CD14-positive monocyte (primary cell): ENCODE results near the gene STEAP4. TPM values are rescaled to one million over a fixed set of nuclear protein-coding genes. Genes with fewer than 3 reads are reported as not detected.

Source experiments
- DNase-seq, 3 donors: peaks; one replicate each; pipeline ENCODE4 v3.0.0-alpha.2; 2011 to 2022
- H2AFZ ChIP-seq: 2 replicates; pipeline ENCODE4 v1.6.0; 2012; ENCODE audit warnings: mild to moderate bottlenecking, low read depth, low read length, inconsistent platforms; ENCODE audit not compliant: insufficient read depth, poor library complexity, severe bottlenecking
- H3K27ac ChIP-seq, 2 donors: 1 replicate in 1 of 2; 2 replicates in 1 of 2; pipeline ENCODE4 v1.5.1; 2012 to 2013; ENCODE audit warnings: low read length in 2 of 2, control low read depth in 1 of 2, inconsistent platforms in 1 of 2, low read depth in 1 of 2, mild to moderate bottlenecking in 1 of 2
- H3K27me3 ChIP-seq, 2 donors: one replicate each; pipeline versions ENCODE4 v1.6.0 to v1.6.1; 2011 to 2013; ENCODE audit warnings: low read length in 2 of 2; ENCODE audit not compliant: control insufficient read depth in 2 of 2, insufficient read depth in 2 of 2
- H3K36me3 ChIP-seq, 2 donors: replicated peaks in 1 of 2; 1 replicate in 1 of 2; 2 replicates in 1 of 2; pipeline versions ENCODE4 v1.5.1 to v1.6.1; 2012 to 2013; ENCODE audit warnings: low read length in 2 of 2, control low read depth in 1 of 2, inconsistent platforms in 1 of 2, mild to moderate bottlenecking in 1 of 2; ENCODE audit not compliant: insufficient read depth in 2 of 2, control insufficient read depth in 1 of 2
- H3K4me1 ChIP-seq, 2 donors: 1 replicate in 1 of 2; 2 replicates in 1 of 2; pipeline versions ENCODE4 v1.5.1 to v1.6.1; 2012 to 2013; ENCODE audit warnings: low read length in 2 of 2, control low read depth in 1 of 2, inconsistent platforms in 1 of 2, mild to moderate bottlenecking in 1 of 2, moderate library complexity in 1 of 2; ENCODE audit not compliant: insufficient read depth in 2 of 2, control insufficient read depth in 1 of 2
- H3K4me2 ChIP-seq: replicated peaks from 2 replicates; pipeline ENCODE3; 2012; ENCODE audit warnings: low read length, moderate library complexity, mild to moderate bottlenecking; ENCODE audit not compliant: poor library complexity, severe bottlenecking; ENCODE audit errors: extremely low read depth
- H3K4me3 ChIP-seq, 3 experiments: fragments of 200-600 bp in 1 of 3; sonication (generic) in 1 of 3; replicated peaks in 1 of 3; 1 replicate in 2 of 3; 2 replicates in 1 of 3; pipeline ENCODE4 v1.5.1; 2011 to 2013; ENCODE audit warnings: low read length in 3 of 3, mild to moderate bottlenecking in 3 of 3, control low read depth in 2 of 3, low read depth in 2 of 3, inconsistent platforms in 1 of 3, moderate library complexity in 1 of 3
- H3K79me2 ChIP-seq: 2 replicates; pipeline ENCODE4 v1.6.0; 2012; ENCODE audit warnings: mild to moderate bottlenecking, control low read depth, inconsistent platforms, low read length, moderate library complexity; ENCODE audit not compliant: insufficient read depth
- H3K9ac ChIP-seq: 2 replicates; pipeline ENCODE4 v1.6.0; 2017; ENCODE audit warnings: low read length, mild to moderate bottlenecking; ENCODE audit not compliant: insufficient read depth, poor library complexity, severe bottlenecking
- H3K9me3 ChIP-seq, 2 donors: replicated peaks in 1 of 2; 1 replicate in 1 of 2; 2 replicates in 1 of 2; pipeline versions ENCODE4 v1.5.1 to v1.6.1; 2012 to 2013; ENCODE audit warnings: low read length in 2 of 2, control low read depth in 1 of 2; ENCODE audit not compliant: control insufficient read depth in 1 of 2, insufficient read depth in 1 of 2
- H4K20me1 ChIP-seq: 2 replicates; pipeline ENCODE4 v1.6.0; 2012; ENCODE audit warnings: mild to moderate bottlenecking, low read length, control low read depth, moderate library complexity; ENCODE audit not compliant: insufficient read depth
- H3K27ac Mint-ChIP-seq, 7 donors: one replicate each; pipeline ENCODE4 v1.8.0; 2020; ENCODE audit warnings: mild to moderate bottlenecking in 7 of 7, mixed read lengths in 7 of 7, moderate library complexity in 6 of 7, inconsistent platforms in 2 of 7
- H3K27me3 Mint-ChIP-seq, 3 donors: one replicate each; pipeline ENCODE4 v1.8.0; 2021 to 2022; ENCODE audit warnings: low read depth in 3 of 3, mild to moderate bottlenecking in 3 of 3, mixed read lengths in 3 of 3, moderate library complexity in 3 of 3, inconsistent platforms in 1 of 3
- H3K36me3 Mint-ChIP-seq, 2 donors: one replicate each; pipeline ENCODE4 v1.8.0; 2020; ENCODE audit warnings: mixed read lengths in 2 of 2, inconsistent platforms in 1 of 2, mild to moderate bottlenecking in 1 of 2
- H3K4me1 Mint-ChIP-seq: one replicate; pipeline ENCODE4 v1.8.0; 2020; ENCODE audit warnings: mild to moderate bottlenecking, mixed read lengths
- H3K4me3 Mint-ChIP-seq, 2 donors: one replicate each; pipeline ENCODE4 v1.8.0; 2020; ENCODE audit warnings: mild to moderate bottlenecking in 2 of 2, mixed read lengths in 2 of 2, moderate library complexity in 1 of 2
- H3K9me3 Mint-ChIP-seq, 7 donors: one replicate each; pipeline ENCODE4 v1.8.0; 2020 to 2022; ENCODE audit warnings: mixed read lengths in 7 of 7, mild to moderate bottlenecking in 6 of 7, moderate library complexity in 6 of 7, inconsistent platforms in 2 of 7
- CTCF ChIP-seq: fragments of 200-600 bp; IDR thresholded peaks from one replicate; pipeline ENCODE4 v1.8.0; 2022; ENCODE audit warnings: antibody characterized with exemption, mild to moderate bottlenecking
- WGBS: methylation state at CpG from one replicate; pipeline ENCODE4 v1.1.5; 2013; ENCODE audit warnings: missing lambda C conversion rate; ENCODE audit not compliant: insufficient coverage; 5-methylcytosine and 5-hydroxymethylcytosine counted together
- intact Hi-C, 2 donors: fragments of 100-400 bp; cut with micrococcal nuclease; formaldehyde crosslinking; loops; one replicate each; pipeline versions ENCODE4 v1.15.0 to v1.15.1; 2023
- polyA plus RNA-seq, 3 donors: library from polyadenylated mRNA; depleted of rRNA in 1 of 3; unstranded in 2 of 3; stranded (reverse) in 1 of 3; fragments of 300-500 nt in 2 of 3; fragments of >200 nt in 1 of 3; fragmentation: Illumina TruSeq in 2 of 3; gene quantifications; 1 replicate in 2 of 3; 2 replicates in 1 of 3; pipeline ENCODE4 v1.2.3, GENCODE V29; 2012 to 2021

STEAP4 gene
- polyA plus RNA-seq, 3 donors, result 17.1 to 40.0 (median 26.2) TPM

GRCh38 chr7:88223265-88223664 lies 83.4 kb downstream of the STEAP4 start:
- Histone ChIP-seq H3K27me3 (no peaks in the 10 kb centered on the region), H3K4me2 (no peak overlapping the region), H3K27ac (no peak overlapping the region), H3K4me3 (no peak overlapping the region), H2AFZ (no peak overlapping the region), H3K36me3 (no peaks in the 10 kb centered on the region), H4K20me1 (no peaks in the 10 kb centered on the region), H3K9me3 (no peaks in the 10 kb centered on the region), H3K79me2 (peaks cover 15% of the 10 kb centered on the region), H3K4me1 (peaks cover 46 to 63% of the 10 kb centered on the region in 2 donors), H3K9ac (no peak overlapping the region)
- Mint-ChIP-seq H3K36me3 (no peaks in the 10 kb centered on the region), H3K4me1 (peaks cover 47% of the 10 kb centered on the region), H3K27me3 (peaks cover 0 to 1% (median 0%) of the 10 kb centered on the region in 3 donors), H3K4me3 (no peak overlapping the region), H3K9me3 (no peaks in the 10 kb centered on the region), H3K27ac (no peak overlapping the region)
- WGBS, result no CpG with 5 or more reads among the region's 2 CpGs
- no peak for DNase-seq
- intact Hi-C loops, result loop anchor here in 1 of 2 donors (10.0 kb wide), 1 partner anchor 52 kb away; no protein-coding TSS in a partner anchor
- TF ChIP-seq CTCF, result no peak

Other genes starting within 250 kb of the STEAP4 start
- 100 to 1,000 TPM in 2 of 3 donors, 10 to 100 TPM in 1; 53.0 to 238 (median 216) TPM for gene SRI, start 86.9 kb downstream of the STEAP4 start, polyA plus RNA-seq